ENCODE data around the gene DOCK9.

The DOCK9 gene

GRCh38 chr13:98879957-98880356 lies 97.9 kb downstream of the DOCK9 start:
- no peak for DNase-seq

- DNase-seq, result no peak
Measured at GRCh38 chr13:98879127-98879520, 98.7 kb downstream of the DOCK9 start.

DNA sequence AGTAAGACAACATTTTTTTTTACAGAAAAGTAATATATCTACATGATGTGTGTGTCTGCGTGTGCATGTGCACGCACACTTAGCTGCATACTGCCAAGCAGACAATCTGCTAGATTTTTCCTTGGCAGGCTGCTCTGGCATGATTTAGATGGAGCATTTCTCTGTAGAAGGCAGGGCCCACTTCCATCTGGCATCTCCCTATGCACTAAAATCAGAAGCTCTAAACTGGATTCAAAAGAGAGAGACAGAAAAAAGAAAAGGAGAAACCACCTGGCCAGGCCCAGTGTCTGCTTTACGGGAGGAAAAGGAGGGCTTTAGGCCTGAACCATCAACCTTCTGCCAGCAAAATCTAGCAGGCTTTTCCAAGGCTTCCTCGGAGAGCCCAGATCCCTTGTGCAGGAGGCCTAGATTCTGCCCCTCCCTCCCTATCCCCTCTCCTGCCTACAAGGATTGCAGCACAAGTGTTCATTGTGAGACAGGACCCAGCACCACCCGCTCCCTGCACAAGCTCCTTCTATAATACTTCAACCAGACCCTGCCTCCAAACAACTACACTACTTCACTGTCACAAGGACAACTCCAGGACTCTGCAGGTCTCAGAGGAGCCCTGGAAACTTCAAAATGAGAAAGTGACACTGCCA lies 99.3 kb downstream of the DOCK9 start:
- DNase-seq, result no peak

GRCh38 chr13:98877936-98878335 lies 99.9 kb downstream of the DOCK9 start:
- DNase-seq, result no peak

DNA sequence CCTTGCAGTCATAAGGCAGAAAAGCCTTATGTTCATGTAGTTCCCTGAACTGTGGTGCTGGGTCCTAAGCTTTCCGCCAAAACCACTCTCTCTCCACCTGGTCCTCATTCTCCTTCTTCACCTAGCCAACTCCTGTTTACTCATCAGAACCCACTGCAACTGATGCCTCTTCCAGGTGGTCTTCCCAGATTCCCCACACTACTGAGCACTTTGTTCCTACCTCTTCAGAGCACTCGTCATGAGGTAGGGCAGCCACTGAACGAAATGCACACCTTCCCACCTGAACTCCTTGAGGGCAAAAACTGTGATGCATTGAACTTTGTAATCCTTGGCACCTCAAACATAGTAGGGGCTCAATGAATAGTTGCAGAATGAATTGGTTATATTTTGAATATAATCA lies 100.4 kb downstream of the DOCK9 start:
- DNase-seq, result no peak

DNA sequence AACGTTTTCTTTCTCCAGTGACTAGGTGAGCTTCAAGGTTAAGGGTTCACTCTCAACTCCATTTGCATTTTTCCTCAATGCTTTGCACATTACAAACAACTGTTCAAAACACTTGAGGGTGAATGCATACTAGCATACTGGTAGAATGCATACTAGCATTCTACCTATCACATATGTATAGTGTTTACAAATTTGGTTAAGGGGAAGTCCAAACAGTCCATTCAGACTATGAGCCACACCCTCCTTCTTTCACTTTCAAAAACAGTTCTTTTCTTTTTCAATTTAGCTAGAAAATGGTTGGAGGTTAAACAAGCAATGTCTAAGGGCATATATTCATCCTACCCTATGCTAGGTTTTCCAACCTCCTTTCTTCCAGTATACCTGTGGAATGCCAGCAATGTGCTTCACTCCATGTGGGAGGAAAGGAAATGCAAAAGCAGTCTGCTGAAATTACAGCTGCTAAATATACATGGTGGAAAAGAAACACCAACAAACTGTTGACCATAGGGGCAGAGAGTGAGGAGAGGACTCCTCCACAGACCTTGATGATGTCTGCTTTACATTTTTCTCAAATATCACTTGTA lies 102.6 kb downstream of the DOCK9 start:
- DNase-seq, result no peak

GRCh38 chr13:98874029-98874397 lies 103.9 kb downstream of the DOCK9 start:
- no peak for DNase-seq

- no peak for DNase-seq
Measured at GRCh38 chr13:98873377-98874028, 104.4 kb downstream of the DOCK9 start.

GRCh38 chr13:98871727-98872126 lies 106.1 kb downstream of the DOCK9 start:
- no peak for DNase-seq

DNA sequence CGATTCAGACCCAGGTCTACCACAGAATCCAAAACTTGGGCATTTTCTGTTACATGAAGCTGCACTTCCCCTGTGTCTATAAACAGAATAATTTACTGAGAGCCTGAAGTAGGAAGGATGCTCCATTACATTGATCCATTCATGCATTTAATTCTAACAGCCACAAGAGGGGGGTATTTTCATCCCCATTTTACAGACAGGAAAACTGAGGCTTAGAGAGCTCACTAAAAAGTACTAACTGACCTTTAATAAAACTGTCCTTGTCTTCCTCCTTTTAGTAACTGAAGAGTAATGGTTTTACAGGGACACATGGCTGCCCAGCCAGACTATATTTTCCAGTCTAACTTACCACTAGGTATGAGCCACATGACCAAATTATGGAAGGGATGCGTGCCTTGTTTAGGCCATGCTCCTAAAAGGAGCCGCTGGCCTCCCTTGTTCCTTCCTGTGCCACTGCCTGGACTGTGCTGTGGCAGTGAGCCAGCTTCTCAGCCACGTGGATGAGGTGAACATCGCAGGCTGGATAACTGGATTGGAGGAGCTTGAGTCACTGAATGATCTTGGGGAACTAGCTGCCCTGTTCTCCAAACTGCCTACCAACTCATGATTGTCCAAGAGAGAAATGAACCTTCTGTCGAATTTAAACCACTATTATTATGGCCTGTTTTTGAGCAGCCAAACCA lies 108.3 kb downstream of the DOCK9 start:
- no peak for DNase-seq

GRCh38 chr13:98868932-98869331 lies 108.9 kb downstream of the DOCK9 start:
- no peak for DNase-seq

DNA sequence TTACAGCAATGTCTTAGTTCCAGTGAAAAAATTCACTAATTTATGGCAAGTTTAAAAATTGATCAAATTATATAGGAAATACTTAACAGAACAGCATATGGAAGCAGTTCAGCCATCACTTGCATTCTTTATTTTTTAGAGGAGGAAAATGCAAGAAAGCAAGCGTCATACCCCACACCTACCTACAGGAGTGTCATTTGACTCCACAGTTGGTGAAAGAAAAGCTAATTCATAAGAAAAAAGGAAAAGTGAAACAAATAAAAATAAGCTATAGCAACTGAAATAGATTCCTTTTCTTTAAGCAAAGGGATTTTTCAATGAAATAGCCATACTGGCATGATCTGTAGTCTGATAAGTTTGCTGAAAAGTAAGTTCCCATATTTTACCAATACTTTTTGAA lies 111.0 kb downstream of the DOCK9 start:
- DNase-seq, result no peak

- no peak for DNase-seq
Measured at GRCh38 chr13:98860491-98860890, 117.4 kb downstream of the DOCK9 start.

DNA sequence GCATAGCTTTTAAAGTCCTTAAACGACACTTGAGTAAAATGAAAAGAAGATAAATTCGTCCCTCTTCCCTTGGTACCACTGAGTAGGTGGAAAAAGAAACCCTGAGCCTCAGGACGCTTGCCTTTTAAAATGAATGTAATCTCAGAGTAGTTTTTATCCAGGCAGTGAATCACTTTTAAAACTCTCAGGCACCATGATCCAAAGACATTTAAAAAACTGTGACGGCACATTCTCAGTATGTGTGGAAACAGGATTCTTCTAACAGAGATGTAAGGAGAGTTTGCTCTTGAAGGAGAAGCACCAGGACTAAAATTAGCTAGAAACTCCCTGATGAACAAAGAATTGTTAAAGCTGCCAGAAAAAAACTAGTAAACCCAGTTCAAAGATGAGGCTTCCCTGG lies 119.7 kb downstream of the DOCK9 start:
- DNase-seq, result no peak

GRCh38 chr13:98856983-98857382 lies 120.9 kb downstream of the DOCK9 start:
- no peak for DNase-seq

DNA sequence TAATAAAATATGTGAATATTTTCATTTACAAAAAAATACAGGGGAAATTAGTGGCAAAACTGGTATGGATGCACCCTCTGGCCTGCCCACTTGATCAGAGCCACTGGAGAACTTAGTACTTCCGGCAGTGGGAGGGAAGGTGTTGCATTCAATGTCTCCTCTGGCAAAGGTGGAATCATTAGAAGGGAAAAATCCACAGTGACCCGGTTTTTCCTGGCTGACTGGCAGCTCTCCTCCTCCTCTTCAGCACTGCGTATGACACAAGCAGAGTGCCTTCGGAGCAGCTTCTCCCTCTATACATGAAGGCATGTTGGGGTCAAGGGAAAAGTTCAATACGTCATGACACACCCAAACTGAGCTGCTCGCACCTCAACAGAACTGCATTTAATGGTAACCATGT lies 123.4 kb downstream of the DOCK9 start:
- no peak for DNase-seq

DNA sequence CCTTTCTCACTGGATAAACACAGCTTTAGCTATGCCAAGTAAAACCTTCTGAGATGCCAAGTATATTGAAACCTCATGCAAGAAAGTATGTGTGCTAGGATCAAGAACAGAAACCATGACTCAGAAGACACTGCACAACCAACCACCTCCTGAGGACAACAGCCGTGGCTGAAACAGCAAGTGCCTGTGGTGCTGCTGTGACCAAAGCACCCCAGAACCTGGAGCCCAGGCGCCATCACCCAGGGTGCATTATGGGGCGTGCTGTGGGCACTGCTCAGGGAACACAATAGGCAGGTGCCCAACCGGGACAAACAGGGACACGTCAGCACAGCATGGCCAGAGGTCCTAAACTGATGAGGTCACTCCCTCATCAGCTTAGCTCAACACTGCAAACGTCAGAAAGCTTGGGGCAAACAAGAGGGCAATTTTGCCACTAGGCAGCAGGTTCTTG lies 124.1 kb downstream of the DOCK9 start:
- no peak for DNase-seq

GRCh38 chr13:98851276-98851675 lies 126.6 kb downstream of the DOCK9 start:
- no peak for DNase-seq

- no peak for DNase-seq
Measured at GRCh38 chr13:98848746-98849145, 129.1 kb downstream of the DOCK9 start.

DNA sequence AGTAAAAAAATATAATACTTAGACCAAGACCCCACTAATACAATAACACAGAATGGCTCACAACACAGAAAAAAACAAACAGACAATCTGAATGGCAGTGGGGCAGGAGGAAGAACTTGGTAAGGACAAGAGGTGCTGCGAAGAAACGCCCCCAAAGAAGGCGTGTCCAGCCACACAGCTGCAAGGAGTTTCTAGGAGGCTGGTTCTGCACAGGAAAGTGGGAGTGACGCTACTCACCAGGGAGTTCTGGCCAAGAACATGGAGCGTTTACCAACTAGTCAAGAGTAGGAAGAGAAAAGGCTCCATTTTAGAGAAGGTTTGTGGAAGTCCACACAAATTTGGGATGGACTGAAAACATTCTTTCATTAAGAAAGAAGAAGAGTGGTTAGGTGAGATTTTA lies 130.1 kb downstream of the DOCK9 start:
- DNase-seq, result peak; percentile 18 to 21

- no peak for DNase-seq
Measured at GRCh38 chr13:98846986-98847385, 130.9 kb downstream of the DOCK9 start.

DNA sequence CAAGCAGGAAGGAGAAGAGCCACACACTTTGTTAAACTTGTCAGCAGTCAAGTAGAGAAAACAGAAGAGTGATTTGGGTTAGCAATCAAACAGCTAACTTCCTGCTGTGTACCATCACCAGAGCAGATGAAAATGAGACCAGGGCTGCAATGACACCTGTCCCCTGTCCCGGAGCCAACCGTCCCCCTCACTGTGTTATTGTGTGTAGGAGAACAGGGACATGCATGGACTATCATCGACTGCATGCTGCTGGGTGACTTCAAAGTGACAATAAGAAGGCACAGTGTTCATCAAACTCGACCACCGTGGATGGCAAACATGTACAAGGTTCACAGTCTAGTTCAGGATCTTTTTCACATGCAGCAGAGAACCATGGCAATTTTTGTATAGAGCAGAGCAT lies 131.3 kb downstream of the DOCK9 start:
- DNase-seq, result no peak

- DNase-seq, result no peak
Measured at GRCh38 chr13:98845742-98846141, 132.1 kb downstream of the DOCK9 start.

GRCh38 chr13:98844021-98844420 lies 133.8 kb downstream of the DOCK9 start:
- DNase-seq, result no peak

Data from Kasumi-1 (cell line).